Mucosa of rectum (tissue), 2 donors: ENCODE data around the gene ANKRD6.

Experiments used
- H3K27ac ChIP-seq, 2 donors: one replicate each; pipeline ENCODE4 v1.7.0; 2013; ENCODE audit warnings: inconsistent platforms in 2 of 2, low read depth in 2 of 2, low read length in 2 of 2
- H3K27me3 ChIP-seq, 2 donors: one replicate each; pipeline ENCODE4 v1.7.0; 2013; ENCODE audit warnings: low read length in 2 of 2; ENCODE audit not compliant: control insufficient read depth in 2 of 2, insufficient read depth in 2 of 2
- H3K36me3 ChIP-seq, 2 donors: one replicate each; pipeline ENCODE4 v1.7.0; 2013; ENCODE audit warnings: low read length in 2 of 2; ENCODE audit not compliant: control insufficient read depth in 2 of 2, insufficient read depth in 2 of 2
- H3K4me1 ChIP-seq, 2 donors: one replicate each; pipeline ENCODE4 v1.7.0; 2013; ENCODE audit warnings: low read length in 2 of 2, mild to moderate bottlenecking in 1 of 2; ENCODE audit not compliant: control insufficient read depth in 2 of 2, insufficient read depth in 2 of 2
- H3K4me3 ChIP-seq, 2 donors: one replicate each; pipeline ENCODE4 v1.7.0; 2013; ENCODE audit warnings: low read length in 2 of 2
- H3K9ac ChIP-seq, 2 donors: one replicate each; pipeline ENCODE4 v1.7.0; 2013; ENCODE audit warnings: low read length in 2 of 2, low read depth in 1 of 2, mild to moderate bottlenecking in 1 of 2
- H3K9me3 ChIP-seq, 2 donors: one replicate each; pipeline ENCODE4 v1.7.0; 2013; ENCODE audit warnings: low read length in 2 of 2; ENCODE audit not compliant: control insufficient read depth in 2 of 2
- donor health status: healthy.
- donor health status: Normal muscosa, but diverticular disease.

ANKRD6 gene

DNA sequence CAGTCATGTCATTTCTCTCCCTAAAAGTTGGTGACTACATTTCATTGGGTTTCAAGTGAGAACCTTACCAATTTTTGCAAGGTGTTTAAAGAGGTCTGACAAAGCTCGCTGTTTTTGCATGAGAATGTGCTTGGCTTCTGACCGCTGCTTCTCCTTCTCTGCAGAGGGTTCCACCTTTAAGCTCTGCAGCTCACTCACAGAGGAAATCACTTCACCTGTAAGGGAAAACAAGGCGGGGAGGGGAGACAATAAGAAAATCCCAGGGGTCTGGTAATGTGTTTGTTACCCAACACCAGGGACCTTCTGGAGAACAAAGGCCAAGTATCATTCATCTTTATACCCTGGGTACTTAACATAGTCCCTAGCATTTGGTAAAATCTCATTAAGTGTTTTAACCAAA, 245.6 kb downstream of the ANKRD6 start:
- H3K4me1 ChIP-seq = no peaks in the 10 kb centered on the region
- no peak overlapping the region for H3K4me3 ChIP-seq
- peaks cover 75 to 78% of the 10 kb centered on the region in 2 donors for H3K36me3 ChIP-seq
- H3K27me3 ChIP-seq = no peaks in the 10 kb centered on the region
- H3K9me3 ChIP-seq = no peaks in the 10 kb centered on the region
- H3K27ac ChIP-seq = no peak overlapping the region
- H3K9ac ChIP-seq = no peak overlapping the region

DNA sequence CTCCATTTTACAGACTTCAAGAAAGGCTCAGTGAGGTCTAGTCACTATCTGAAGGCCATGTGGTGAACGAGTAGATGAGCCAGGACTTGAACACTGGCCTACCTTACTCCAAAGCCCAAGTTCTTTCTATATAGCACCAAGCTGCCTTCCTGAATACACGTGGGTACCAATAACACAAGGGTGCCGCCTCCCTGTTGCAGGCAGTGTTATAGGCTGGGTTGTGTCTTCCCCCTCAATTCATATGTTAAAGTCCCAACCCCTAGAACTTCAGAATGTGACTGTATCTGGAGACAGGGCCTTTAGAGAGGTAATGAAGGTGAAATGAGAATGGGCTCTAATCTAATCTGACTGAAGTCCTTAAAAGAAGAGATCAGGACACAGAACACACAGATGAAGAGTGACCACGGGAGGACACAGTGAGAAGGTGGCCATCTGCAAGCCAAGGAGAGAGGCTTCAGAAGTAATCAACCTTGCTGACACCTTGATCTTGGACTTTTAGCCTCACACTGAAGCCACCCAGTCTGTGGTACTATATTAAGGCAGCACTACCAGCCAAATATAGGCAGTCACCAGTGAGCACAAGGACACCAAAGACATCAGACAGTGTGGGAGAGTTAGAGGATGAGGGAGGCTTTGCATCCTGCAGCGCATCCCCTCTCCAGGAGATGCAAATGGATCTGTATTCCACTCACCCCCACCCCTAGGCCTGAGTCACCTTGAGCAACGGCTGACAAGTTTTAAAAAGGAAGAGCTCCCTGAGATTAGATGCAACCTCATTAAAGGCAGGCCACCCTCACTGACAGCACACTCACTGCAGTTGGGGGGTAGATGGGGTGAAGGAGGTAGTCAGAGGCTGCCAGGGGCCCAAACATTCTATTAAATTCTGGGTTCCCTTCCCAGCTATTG, 246.5 kb downstream of the ANKRD6 start:
- Histone ChIP-seq H3K4me3 (no peak overlapping the region), H3K9me3 (no peaks in the 10 kb centered on the region), H3K27ac (no peak overlapping the region), H3K9ac (no peak overlapping the region), H3K27me3 (no peaks in the 10 kb centered on the region), H3K36me3 (peaks cover 69 to 77% of the 10 kb centered on the region in 2 donors), H3K4me1 (no peaks in the 10 kb centered on the region)

DNA sequence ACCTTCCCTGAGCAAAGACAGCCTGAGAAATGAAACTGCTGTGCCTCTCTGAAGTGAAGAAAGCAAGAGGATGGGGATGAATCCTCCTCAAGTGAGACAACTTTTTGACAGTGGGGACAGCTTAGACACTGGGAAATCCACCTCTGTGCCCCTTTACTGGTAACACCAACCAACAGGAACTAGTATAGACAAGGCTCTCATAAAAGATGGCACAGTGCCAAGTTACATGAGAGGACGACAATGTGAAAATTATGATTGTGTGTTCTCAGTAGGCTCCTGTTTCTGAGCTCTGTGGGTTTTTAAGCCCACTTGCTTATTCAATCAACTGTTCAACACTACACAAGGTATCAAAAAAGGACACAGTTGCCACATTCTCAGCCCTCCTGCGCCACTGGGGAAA, 247.2 kb downstream of the ANKRD6 start:
- H3K36me3 ChIP-seq = peaks cover 68 to 78% of the 10 kb centered on the region in 2 donors
- H3K4me3 ChIP-seq = no peak overlapping the region
- H3K27ac ChIP-seq = no peak overlapping the region
- no peak overlapping the region for H3K9ac ChIP-seq
- H3K4me1 ChIP-seq = no peaks in the 10 kb centered on the region
- no peaks in the 10 kb centered on the region for H3K27me3 ChIP-seq
- no peaks in the 10 kb centered on the region for H3K9me3 ChIP-seq

DNA sequence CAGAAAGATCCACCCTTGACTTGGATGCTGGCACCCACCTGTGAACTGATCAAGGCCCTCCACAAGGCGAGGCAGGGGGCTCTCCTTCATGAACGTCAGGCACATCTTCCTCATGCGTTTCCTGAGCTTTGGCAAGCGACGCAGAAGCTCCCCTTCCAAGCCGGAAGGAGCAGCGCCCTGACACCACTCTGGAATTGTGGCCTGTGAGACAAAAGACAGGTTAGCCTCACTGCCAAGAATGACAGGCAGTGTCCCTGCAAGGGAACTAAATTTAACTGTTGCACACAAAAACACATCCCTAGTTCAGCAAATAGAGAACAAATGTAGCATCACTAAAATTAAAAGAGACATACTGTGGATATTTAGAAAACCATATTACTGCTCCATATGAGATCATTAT, 247.6 kb downstream of the ANKRD6 start:
- no peak overlapping the region for H3K27ac ChIP-seq
- no peaks in the 10 kb centered on the region for H3K4me1 ChIP-seq
- peaks cover 68 to 78% of the 10 kb centered on the region in 2 donors for H3K36me3 ChIP-seq

DNA sequence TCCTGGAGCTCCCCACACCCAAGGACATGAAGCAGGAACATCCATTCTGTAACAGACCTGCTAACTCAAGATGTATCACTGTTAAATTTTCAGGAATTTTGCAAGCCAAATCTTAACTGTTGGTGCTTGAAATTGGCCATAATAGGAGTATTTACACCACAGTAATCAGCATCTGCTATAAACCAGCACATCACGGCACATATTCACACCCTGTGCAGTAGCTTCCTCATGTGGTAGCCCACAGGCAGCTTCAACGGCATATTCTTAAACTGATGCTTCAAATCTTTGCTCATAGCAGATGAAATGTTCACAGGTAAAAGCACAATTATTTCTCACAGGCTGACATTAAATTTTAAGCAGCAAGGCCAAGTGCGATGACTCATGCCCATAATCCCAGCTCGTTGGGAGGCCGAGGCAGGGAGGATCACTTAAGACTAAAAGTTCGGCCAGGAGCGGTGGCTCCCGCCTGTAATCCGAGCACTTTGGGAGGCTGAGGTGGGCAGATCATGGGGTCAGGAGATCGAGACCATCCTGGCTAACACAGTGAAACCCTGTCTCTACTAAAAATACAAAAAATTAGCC, 249.1 kb downstream of the ANKRD6 start:
- Histone ChIP-seq H3K27ac (no peak overlapping the region), H3K36me3 (peaks cover 67 to 81% of the 10 kb centered on the region in 2 donors), H3K9me3 (no peaks in the 10 kb centered on the region), H3K27me3 (no peaks in the 10 kb centered on the region), H3K4me3 (no peak overlapping the region), H3K9ac (no peak overlapping the region), H3K4me1 (no peaks in the 10 kb centered on the region)

More for the DNA sequence above, 247.6 kb downstream of the ANKRD6 start:
- Histone ChIP-seq H3K4me3 (no peak overlapping the region), H3K27me3 (no peaks in the 10 kb centered on the region), H3K9me3 (no peaks in the 10 kb centered on the region), H3K9ac (no peak overlapping the region)

DNA sequence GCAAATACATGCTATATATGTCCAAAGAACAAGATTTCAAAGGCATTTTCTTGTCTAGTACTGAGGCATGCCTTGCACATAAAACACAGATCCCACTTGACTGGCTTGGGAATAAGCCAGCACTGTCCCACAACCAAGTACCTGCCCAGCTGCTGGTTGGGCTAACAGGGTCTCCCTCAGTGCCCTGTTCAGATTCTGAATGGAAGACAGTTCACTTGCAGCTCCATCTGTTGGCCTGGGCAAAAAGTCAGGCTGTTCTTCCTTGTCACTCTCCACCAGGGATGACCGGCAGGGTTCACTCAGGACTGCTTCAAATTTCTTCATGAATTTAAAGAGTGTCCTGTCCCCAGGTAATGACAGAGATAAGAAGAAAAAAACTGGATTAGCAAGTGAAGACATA, 250.0 kb downstream of the ANKRD6 start:
- H3K4me3 ChIP-seq = no peak overlapping the region
- no peaks in the 10 kb centered on the region for H3K27me3 ChIP-seq
- H3K27ac ChIP-seq = no peak overlapping the region
- H3K9ac ChIP-seq = no peak overlapping the region
- no peaks in the 10 kb centered on the region for H3K4me1 ChIP-seq
- H3K9me3 ChIP-seq = no peaks in the 10 kb centered on the region
- H3K36me3 ChIP-seq = peaks cover 67 to 83% of the 10 kb centered on the region in 2 donors
